K562 (cell line): ENCODE measurements around the gene HELZ. TPM values are rescaled to one million over a fixed set of nuclear protein-coding genes. Genes with fewer than 3 reads are reported as not detected.

Experiments used
- CC2D1A ChIP-seq: fragments of 450-650 bp; IDR thresholded peaks from 2 replicates; pipeline ENCODE4 v1.6.1; 2017; ENCODE audit warnings: mild to moderate bottlenecking
- E2F1 ChIP-seq: sonication (generic); formaldehyde crosslinking; IDR thresholded peaks from 2 replicates; pipeline ENCODE4 v1.8.1; 2023; ENCODE audit warnings: mild to moderate bottlenecking, missing genetic modification reagents, moderate library complexity
- PHB2 ChIP-seq: fragments of 450-650 bp; IDR thresholded peaks from 2 replicates; pipeline ENCODE4 v1.6.1; 2017; ENCODE audit warnings: low read depth
- PRMT5 ChIP-seq: sonication (generic); formaldehyde crosslinking; IDR thresholded peaks from 2 replicates; pipeline ENCODE4 v1.5.0; 2020; ENCODE audit warnings: missing genetic modification reagents
- RFX5 ChIP-seq: IDR thresholded peaks from 2 replicates; pipeline ENCODE4 v1.6.1; 2011; ENCODE audit warnings: low read depth, mild to moderate bottlenecking, improper control_type of control experiment, low read length
- SREBF2 ChIP-seq: sonication (generic); formaldehyde crosslinking; IDR thresholded peaks from 2 replicates; pipeline ENCODE4 v1.4.0; 2020; ENCODE audit warnings: mild to moderate bottlenecking, missing genetic modification reagents
- ZNF280A ChIP-seq: fragments of 450-650 bp; IDR thresholded peaks from 2 replicates; pipeline ENCODE4 v1.6.1; 2018; ENCODE audit warnings: mild to moderate bottlenecking, low read depth; ENCODE audit not compliant: partially characterized antibody
- ZNF395 ChIP-seq: fragments of 200-800 bp; sonication (Bioruptor generic); IDR thresholded peaks from 2 replicates; pipeline ENCODE4 v1.6.1; 2017; ENCODE audit warnings: missing genetic modification characterization, missing compliant biosample characterization
- ZNF75A ChIP-seq: fragments of 450-650 bp; formaldehyde crosslinking; IDR thresholded peaks from 2 replicates; pipeline ENCODE4 v1.4.0; 2020; ENCODE audit warnings: mild to moderate bottlenecking
- polyA plus RNA-seq, 8 experiments: library from polyadenylated mRNA; depleted of rRNA in 4 of 8; stranded (reverse) in 5 of 8; unstranded in 3 of 8; fragments of >200 nt; fragmentation: Nextera tagmentation in 2 of 8; fragmentation: Illumina TruSeq in 1 of 8; extraction: Ambion mirVana in 2 of 8; extraction: Trizol in 1 of 8; gene quantifications; 2 replicates each; pipeline versions ENCODE4 v1.2.1 to v1.2.3, GENCODE V29; 2011 to 2014; ENCODE audit warnings: inconsistent platforms in 1 of 8, missing spikeins in 1 of 8
- total RNA-seq, 7 experiments: library from RNA; depleted of rRNA in 6 of 7; stranded (reverse); fragments of >200 nt in 6 of 7; fragmentation: Illumina TruSeq in 2 of 7; extraction: Trizol in 2 of 7; gene quantifications; 2 replicates each; pipeline versions ENCODE4 v1.2.1 to v1.2.3, GENCODE V29; 2011 to 2021; ENCODE audit warnings: low replicate concordance in 1 of 7

Gene HELZ
- total and polyA plus RNA-seq, 9 of the 15 experiments (the other 6 are each of a cell fraction or from before 2014, with no cell fraction given): 5.2 to 39.8 (median 17.3) TPM

- no peak for TF ChIP-seq ZNF280A
- TF ChIP-seq SREBF2 (CRISPR knock-in tag): no peak
- no peak for TF ChIP-seq E2F1
- no peak for TF ChIP-seq RFX5
- no peak for TF ChIP-seq ZNF75A
- TF ChIP-seq ZNF395 (CRISPR knock-in tag): no peak
- no peak for TF ChIP-seq PHB2
- no peak for TF ChIP-seq CC2D1A
- TF ChIP-seq PRMT5 (CRISPR knock-in tag): no peak
- TF ChIP-seq, all 486 proteins: peak for 5
Observed at GRCh38 chr17:67212714-67213417, 32.1 kb downstream of the HELZ start (continued).
